T-helper 1 cell treated with Interleukin-12 subunit alpha and Interleukin-12 subunit beta and Interleukin-4 antibody, amounts not matched to agents 30 μg/mL and 1 μg/mL, for 36 hours (primary cell): ENCODE data around the gene CNN2.
A peak's percentile ranks its signal among the peaks of the same experiment; 100 is the strongest.

Experiments
- H3K27ac Mint-ChIP-seq: one replicate; pipeline ENCODE4 v1.8.0; 2021; ENCODE audit warnings: mild to moderate bottlenecking, mixed read lengths
- H3K27me3 Mint-ChIP-seq: one replicate; pipeline ENCODE4 v1.8.0; 2021; ENCODE audit warnings: low read depth, mixed read lengths
- H3K36me3 Mint-ChIP-seq: one replicate; pipeline ENCODE4 v1.8.0; 2021; ENCODE audit warnings: low read depth, mixed read lengths
- H3K4me1 Mint-ChIP-seq: one replicate; pipeline ENCODE4 v1.8.0; 2021; ENCODE audit warnings: low read depth, mixed read lengths
- H3K4me3 Mint-ChIP-seq: one replicate; pipeline ENCODE4 v1.8.0; 2021; ENCODE audit warnings: mild to moderate bottlenecking, moderate library complexity, mixed read lengths
- H3K9me3 Mint-ChIP-seq: one replicate; pipeline ENCODE4 v1.8.0; 2021; ENCODE audit warnings: mixed read lengths

The CNN2 gene

DNA sequence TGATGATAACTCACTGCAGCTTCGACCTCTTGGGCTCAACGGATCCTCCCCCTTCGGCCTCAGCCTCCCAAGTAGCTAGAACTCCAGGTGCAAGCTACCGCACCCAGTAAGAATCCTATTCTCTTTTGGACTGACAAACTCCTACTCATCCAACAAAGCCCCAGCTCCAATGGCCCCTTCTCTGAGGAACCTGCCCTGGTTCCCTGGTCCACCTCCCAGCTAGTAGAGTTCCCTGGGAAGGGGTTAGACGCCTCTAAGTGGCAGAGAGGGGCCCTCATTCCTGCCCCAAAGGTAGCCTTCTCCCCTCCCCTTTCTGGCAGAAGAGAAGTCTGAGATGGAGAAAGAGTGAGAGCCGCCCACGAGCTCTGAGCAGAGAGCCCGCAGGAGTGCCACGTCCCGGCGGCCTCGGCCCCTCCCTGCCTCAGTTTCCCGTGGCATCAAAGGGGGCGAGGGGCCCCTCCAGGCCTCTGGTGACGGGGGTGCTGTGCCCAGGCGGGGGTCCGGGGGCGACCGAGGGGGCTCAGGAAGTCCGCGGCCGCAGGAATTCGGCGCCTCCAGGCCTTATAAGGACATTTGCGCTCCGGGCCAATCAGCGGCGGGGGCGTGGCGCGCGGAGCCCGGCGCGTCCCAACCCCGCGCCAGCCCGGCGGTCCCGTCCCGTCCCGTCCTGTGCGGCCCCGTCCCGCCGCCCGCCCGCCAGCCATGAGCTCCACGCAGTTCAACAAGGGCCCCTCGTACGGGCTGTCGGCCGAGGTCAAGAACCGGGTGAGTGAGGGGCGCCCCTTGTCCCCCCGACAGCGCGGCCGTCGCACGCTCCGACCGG is at the start of gene CNN2:
TSS of gene CNN2 (plus strand) at position 649 of the 823 bp plus-strand sequence. CDS start at position 703, 54 bp downstream.
- Mint-ChIP-seq H3K27ac (peak within 1 kb of the TSS; percentile 87), H3K27me3 (no peaks in the 10 kb centered on the region), H3K36me3 (peaks cover 14% of the 10 kb centered on the region), H3K4me3 (peak within 1 kb of the TSS; percentile 95), H3K9me3 (no peaks in the 10 kb centered on the region), H3K4me1 (peaks cover 21% of the 10 kb centered on the region)

DNA sequence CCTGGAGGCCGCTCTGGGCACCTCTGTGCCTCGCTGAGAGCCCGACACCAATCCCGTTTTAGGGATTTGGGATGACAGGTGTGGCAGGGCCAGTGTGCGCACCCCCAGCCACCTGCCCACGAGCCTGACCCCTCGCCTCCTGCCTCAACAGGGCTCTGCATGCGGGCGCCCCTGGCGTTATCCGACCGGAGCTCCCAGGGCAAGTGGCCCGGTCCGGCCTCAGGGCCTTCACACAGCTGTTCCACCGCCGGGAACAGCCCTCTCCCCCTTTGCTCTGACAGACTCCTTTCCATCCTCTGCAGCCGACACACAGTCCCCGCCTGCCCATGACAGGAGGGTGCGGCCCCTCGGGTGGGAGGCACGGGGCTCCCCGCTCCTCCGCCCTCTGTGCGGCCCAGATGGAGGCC is 49.3 kb upstream of the CNN2 start:
- Mint-ChIP-seq H3K9me3 (no peaks in the 10 kb centered on the region), H3K4me3 (no peak overlapping the region), H3K27me3 (no peaks in the 10 kb centered on the region), H3K4me1 (no peaks in the 10 kb centered on the region), H3K36me3 (peaks cover 5% of the 10 kb centered on the region), H3K27ac (no peak overlapping the region)

DNA sequence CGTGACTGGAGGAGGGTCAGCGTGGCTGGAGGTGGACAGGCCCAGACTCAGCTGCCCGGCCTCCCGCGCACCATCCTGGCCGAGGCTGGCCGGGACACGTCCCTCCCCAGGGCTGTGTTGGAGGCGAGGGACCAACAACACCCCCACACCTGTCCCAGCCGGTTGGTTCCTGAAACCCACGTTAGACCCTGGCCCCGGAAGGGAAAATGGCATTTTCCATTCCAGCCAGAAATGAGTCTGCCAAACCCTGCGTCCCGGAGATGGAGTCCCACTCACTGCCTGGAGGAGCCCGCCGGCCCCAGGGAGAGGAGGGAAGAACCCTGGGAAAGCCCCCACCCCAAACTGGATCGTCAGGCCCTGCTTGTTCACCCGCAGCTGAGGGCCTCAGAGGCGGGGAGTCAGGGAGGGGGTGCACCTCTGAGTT is 47.1 kb upstream of the CNN2 start:
- H3K27ac Mint-ChIP-seq: no peak overlapping the region
- H3K9me3 Mint-ChIP-seq: no peaks in the 10 kb centered on the region

GRCh38 chr19:980133-980998 is 46.0 kb upstream of the CNN2 start:
- no peaks in the 10 kb centered on the region for H3K27me3 Mint-ChIP-seq
- no peaks in the 10 kb centered on the region for H3K36me3 Mint-ChIP-seq

More for the DNA sequence above, 47.1 kb upstream of the CNN2 start:
- Mint-ChIP-seq H3K36me3 (no peaks in the 10 kb centered on the region), H3K27me3 (no peaks in the 10 kb centered on the region), H3K4me1 (peaks cover 2% of the 10 kb centered on the region), H3K4me3 (no peak overlapping the region)

DNA sequence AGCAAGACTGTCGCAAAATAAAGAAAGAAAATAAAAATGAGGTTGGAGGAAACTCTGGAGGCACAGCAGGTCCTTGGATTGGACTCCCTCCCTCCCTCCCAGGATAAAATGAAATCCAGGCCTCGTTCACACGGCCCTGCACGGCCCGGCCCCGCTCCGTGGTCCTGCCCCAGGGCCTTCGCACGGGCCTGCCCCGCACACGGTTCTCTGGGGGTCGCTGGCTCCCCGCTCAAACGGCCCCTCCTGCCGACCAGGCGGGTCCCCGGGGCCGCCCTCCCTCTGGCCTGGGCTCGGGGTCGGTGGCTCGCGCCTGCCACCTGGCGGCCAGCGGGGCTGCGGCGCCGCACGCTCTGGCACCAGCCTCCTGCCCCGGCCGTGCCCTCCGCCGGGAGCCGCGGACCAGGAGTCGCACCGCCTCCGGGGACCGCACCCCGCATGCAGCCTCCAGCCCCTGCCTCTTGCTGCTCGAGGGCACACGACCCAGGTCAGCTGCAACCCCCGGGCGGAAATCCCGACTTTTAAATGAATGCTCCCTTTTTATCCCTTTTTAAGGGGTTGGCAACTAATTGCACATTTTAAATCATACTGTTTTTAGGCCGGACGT is 43.7 kb upstream of the CNN2 start:
- no peak overlapping the region for H3K4me3 Mint-ChIP-seq
- no peaks in the 10 kb centered on the region for H3K36me3 Mint-ChIP-seq
- H3K4me1 Mint-ChIP-seq: peaks cover 13% of the 10 kb centered on the region
- no peaks in the 10 kb centered on the region for H3K9me3 Mint-ChIP-seq
- no peaks in the 10 kb centered on the region for H3K27me3 Mint-ChIP-seq
- no peak overlapping the region for H3K27ac Mint-ChIP-seq

More at GRCh38 chr19:980133-980998, 46.0 kb upstream of the CNN2 start:
- no peak overlapping the region for H3K27ac Mint-ChIP-seq
- no peaks in the 10 kb centered on the region for H3K9me3 Mint-ChIP-seq
- H3K4me1 Mint-ChIP-seq: peaks cover 6% of the 10 kb centered on the region
- no peak overlapping the region for H3K4me3 Mint-ChIP-seq

DNA sequence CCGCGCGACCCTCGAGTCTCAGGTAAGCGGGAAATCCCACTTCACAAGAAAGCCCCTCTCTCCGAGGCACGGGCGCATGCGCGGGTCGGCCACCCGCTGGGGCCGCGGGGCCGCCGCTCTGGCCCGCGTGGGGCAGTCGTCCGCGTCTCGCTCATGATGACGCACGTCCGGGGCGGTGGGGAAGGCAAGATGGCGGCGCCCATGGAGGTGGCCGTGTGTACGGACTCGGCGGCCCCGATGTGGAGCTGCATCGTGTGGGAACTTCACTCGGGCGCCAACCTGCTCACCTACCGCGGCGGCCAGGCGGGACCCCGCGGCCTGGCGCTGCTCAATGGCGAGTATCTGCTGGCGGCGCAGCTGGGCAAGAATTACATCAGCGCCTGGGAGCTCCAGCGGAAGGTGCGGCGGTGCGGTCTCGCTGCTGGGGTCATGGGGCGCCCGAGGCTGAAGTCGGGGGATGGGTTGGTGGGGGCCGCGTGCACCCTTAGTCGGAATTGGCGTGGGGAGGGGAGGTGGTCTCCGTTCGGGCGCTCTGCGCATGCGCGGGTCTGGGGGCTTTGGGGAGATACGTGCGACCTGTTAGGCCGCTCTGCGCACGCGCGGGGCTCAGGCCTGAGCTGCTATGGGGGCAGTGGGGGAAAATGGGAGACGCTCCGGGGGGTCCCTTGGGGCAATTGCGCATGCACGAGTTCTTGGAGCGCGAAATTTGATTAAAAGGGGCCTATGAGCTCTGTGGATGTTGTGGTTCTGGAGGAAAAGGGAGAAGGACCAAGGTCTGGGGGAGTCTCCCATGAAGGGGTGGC is 42.0 kb upstream of the CNN2 start, which contains the start of gene WDR18:
TSS of gene WDR18 (plus strand) at position 181 of the 803 bp plus-strand sequence. CDS start at position 190, 9 bp downstream.
- peaks cover 13% of the 10 kb centered on the region for H3K4me1 Mint-ChIP-seq

GRCh38 chr19:986083-986482 is 40.3 kb upstream of the CNN2 start:
- peak overlapping the region; percentile 74 for H3K4me3 Mint-ChIP-seq
- no peak overlapping the region for H3K27ac Mint-ChIP-seq
- H3K4me1 Mint-ChIP-seq: peaks cover 13% of the 10 kb centered on the region
- no peaks in the 10 kb centered on the region for H3K27me3 Mint-ChIP-seq
- no peaks in the 10 kb centered on the region for H3K9me3 Mint-ChIP-seq
- H3K36me3 Mint-ChIP-seq: peaks cover 3% of the 10 kb centered on the region

More for the DNA sequence above, 42.0 kb upstream of the CNN2 start, which contains the start of gene WDR18:
- Mint-ChIP-seq H3K36me3 (peaks cover 3% of the 10 kb centered on the region), H3K27me3 (no peaks in the 10 kb centered on the region), H3K9me3 (no peaks in the 10 kb centered on the region), H3K27ac (peak within 1 kb of the TSS; percentile 87), H3K4me3 (peak within 1 kb of the TSS; percentile 94)

DNA sequence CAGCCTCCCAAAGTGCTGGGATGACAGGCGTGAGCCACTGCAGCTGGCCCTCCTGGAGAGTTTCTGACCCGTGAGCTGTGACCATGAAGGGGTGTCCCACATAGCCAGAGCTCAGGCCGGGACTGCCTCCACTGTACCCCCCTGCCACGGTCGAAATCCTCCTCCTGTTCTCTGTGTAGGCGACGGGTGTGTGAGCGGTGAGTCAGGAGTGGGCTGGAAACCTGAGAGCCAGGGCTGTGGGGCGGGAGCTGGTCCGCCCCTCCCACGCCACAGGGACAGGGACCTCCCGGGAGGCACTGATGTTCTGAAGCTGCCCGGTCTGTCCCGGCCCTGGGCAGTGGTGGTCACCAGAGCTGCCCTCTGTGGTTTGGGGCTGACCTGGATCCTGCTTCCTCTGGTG is 38.3 kb upstream of the CNN2 start:
- Mint-ChIP-seq H3K27me3 (no peaks in the 10 kb centered on the region), H3K4me3 (no peak overlapping the region), H3K27ac (no peak overlapping the region), H3K36me3 (peaks cover 6% of the 10 kb centered on the region), H3K9me3 (no peaks in the 10 kb centered on the region), H3K4me1 (peaks cover 13% of the 10 kb centered on the region)

DNA sequence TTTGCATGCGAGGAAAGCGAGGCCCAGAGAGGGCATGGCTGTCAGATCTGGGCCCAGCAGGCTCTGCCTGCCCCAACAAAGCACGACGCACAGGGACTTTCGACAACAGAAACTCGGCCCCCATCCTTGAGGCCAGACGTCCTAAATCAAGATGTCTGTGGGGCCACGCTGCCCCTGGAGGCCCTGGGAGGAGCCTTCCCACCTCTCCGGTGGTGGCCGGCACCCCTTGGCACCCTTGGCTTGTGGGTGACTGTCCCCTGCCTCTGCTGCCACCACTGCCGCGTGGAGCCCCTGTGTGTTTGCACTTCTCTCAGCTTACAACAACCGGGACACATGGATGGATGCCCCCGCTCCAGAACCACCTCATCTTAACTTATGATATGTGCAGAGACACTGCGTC is 37.9 kb upstream of the CNN2 start:
- peaks cover 13% of the 10 kb centered on the region for H3K4me1 Mint-ChIP-seq
- H3K36me3 Mint-ChIP-seq: peaks cover 6% of the 10 kb centered on the region
- H3K4me3 Mint-ChIP-seq: no peak overlapping the region
- no peaks in the 10 kb centered on the region for H3K9me3 Mint-ChIP-seq
- H3K27me3 Mint-ChIP-seq: no peaks in the 10 kb centered on the region
- H3K27ac Mint-ChIP-seq: no peak overlapping the region

DNA sequence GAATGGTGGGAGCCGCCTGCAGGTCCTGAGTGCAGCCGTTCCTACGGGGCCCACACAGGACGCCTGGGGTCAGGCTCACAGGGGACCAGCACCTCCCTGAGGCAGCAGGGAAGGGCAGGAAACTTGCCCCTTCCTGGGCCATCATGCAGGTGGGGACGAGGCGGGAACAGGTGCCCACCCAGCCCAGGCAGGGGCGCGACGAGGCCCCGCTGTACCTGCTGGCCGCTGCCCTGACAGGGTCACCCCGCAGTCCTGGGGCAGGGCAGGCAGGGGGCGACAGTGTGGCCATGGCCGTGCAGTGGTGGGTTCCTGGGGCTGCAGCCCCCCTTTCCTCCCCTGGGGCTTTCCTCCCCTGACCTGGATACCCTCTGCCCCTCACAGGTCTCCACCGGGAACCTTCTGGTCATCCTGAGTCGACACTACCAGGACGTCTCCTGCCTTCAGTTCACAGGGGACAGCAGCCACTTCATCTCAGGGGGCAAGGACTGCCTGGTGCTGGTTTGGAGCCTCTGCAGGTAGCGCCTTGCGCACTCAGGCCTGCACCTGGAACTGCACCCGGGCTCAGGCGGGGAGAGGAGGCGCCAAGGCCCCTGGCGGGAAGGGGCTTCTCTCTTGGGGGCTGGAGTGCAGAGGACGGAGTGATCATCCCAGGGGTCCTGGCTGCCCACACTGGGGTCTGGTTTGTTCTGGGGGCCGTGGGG is 36.9 kb upstream of the CNN2 start:
- Mint-ChIP-seq H3K9me3 (no peaks in the 10 kb centered on the region), H3K4me3 (no peak overlapping the region), H3K27me3 (no peaks in the 10 kb centered on the region), H3K4me1 (peaks cover 10% of the 10 kb centered on the region), H3K36me3 (peaks cover 6% of the 10 kb centered on the region), H3K27ac (no peak overlapping the region)

GRCh38 chr19:990119-990571 is 36.3 kb upstream of the CNN2 start:
- peaks cover 6% of the 10 kb centered on the region for H3K36me3 Mint-ChIP-seq

GRCh38 chr19:990746-991145 is 35.7 kb upstream of the CNN2 start:
- Mint-ChIP-seq H3K36me3 (peaks cover 6% of the 10 kb centered on the region), H3K27ac (no peak overlapping the region), H3K4me1 (peaks cover 2% of the 10 kb centered on the region), H3K9me3 (no peaks in the 10 kb centered on the region), H3K27me3 (no peaks in the 10 kb centered on the region), H3K4me3 (no peak overlapping the region)

More at GRCh38 chr19:990119-990571, 36.3 kb upstream of the CNN2 start:
- Mint-ChIP-seq H3K4me3 (no peak overlapping the region), H3K9me3 (no peaks in the 10 kb centered on the region), H3K27me3 (no peaks in the 10 kb centered on the region), H3K27ac (no peak overlapping the region), H3K4me1 (peaks cover 6% of the 10 kb centered on the region)
